SJCRH30 (cell line): ENCODE results near the gene CHTF18. TPM values are rescaled to one million over a fixed set of nuclear protein-coding genes. Genes with fewer than 3 reads are reported as not detected.
A peak's percentile ranks its signal among the peaks of the same experiment; 100 is the strongest.

ENCODE experiments used
- DNase-seq, 2 experiments: peaks; one replicate each; pipeline ENCODE4 v3.0.0-alpha.2; 2015 to 2020
- H3K27ac ChIP-seq: fragments of 250-450 bp; sonication (Bioruptor Pico); 2 replicates; pipeline ENCODE4 v1.5.1; 2020; ENCODE audit warnings: mild to moderate bottlenecking, moderate library complexity
- H3K27me3 ChIP-seq: fragments of 250-450 bp; sonication (Bioruptor Pico); 2 replicates; pipeline ENCODE4 v1.5.1; 2020; ENCODE audit warnings: mild to moderate bottlenecking, moderate library complexity
- H3K36me3 ChIP-seq: fragments of 250-450 bp; sonication (Bioruptor Pico); 2 replicates; pipeline ENCODE4 v1.5.1; 2020; ENCODE audit warnings: mild to moderate bottlenecking, moderate library complexity
- H3K4me1 ChIP-seq: fragments of 250-450 bp; sonication (Bioruptor Pico); 2 replicates; pipeline ENCODE4 v1.5.1; 2020; ENCODE audit warnings: mild to moderate bottlenecking, moderate library complexity
- H3K4me3 ChIP-seq: fragments of 250-450 bp; sonication (Bioruptor Pico); 2 replicates; pipeline ENCODE4 v1.5.1; 2020; ENCODE audit warnings: mild to moderate bottlenecking, moderate library complexity
- H3K9me3 ChIP-seq: fragments of 250-450 bp; sonication (Bioruptor Pico); replicated peaks from 2 replicates; pipeline ENCODE4 v1.5.1; 2020; ENCODE audit warnings: mild to moderate bottlenecking, moderate library complexity
- total RNA-seq: library from RNA; depleted of rRNA; stranded (reverse); fragments of >200 nt; shearing (Covaris generic); gene quantifications from 2 replicates; pipeline ENCODE4 v1.2.3, GENCODE V29; 2014

Gene CHTF18
- total RNA-seq, 1 experiment from 2014 or later, result 46.0 TPM

GRCh38 chr16:799111-799947 lies 10.9 kb downstream of the CHTF18 start:
- Histone ChIP-seq H3K27me3 (no peaks in the 10 kb centered on the region), H3K4me3 (no peak overlapping the region), H3K9me3 (no peaks in the 10 kb centered on the region), H3K27ac (no peak overlapping the region), H3K36me3 (peaks cover 29% of the 10 kb centered on the region), H3K4me1 (peaks cover 28% of the 10 kb centered on the region)
- no peak for DNase-seq

- Histone ChIP-seq H3K36me3 (peaks cover 23% of the 10 kb centered on the region), H3K4me3 (no peak within 1 kb of the TSS), H3K4me1 (peaks cover 37% of the 10 kb centered on the region), H3K9me3 (no peaks in the 10 kb centered on the region), H3K27ac (no peak within 1 kb of the TSS), H3K27me3 (peaks cover 3% of the 10 kb centered on the region; the same call in 1 of the 2 replicates)
- DNase-seq, result peak in 1 of 2 experiments; percentile 33
Measured at GRCh38 chr16:799948-800833, 11.8 kb downstream of the CHTF18 start, which contains the start of gene GNG13. TSS of gene GNG13 (minus strand) at chr16:800734. CDS start at chr16:799077, 1,657 bp downstream.

DNA sequence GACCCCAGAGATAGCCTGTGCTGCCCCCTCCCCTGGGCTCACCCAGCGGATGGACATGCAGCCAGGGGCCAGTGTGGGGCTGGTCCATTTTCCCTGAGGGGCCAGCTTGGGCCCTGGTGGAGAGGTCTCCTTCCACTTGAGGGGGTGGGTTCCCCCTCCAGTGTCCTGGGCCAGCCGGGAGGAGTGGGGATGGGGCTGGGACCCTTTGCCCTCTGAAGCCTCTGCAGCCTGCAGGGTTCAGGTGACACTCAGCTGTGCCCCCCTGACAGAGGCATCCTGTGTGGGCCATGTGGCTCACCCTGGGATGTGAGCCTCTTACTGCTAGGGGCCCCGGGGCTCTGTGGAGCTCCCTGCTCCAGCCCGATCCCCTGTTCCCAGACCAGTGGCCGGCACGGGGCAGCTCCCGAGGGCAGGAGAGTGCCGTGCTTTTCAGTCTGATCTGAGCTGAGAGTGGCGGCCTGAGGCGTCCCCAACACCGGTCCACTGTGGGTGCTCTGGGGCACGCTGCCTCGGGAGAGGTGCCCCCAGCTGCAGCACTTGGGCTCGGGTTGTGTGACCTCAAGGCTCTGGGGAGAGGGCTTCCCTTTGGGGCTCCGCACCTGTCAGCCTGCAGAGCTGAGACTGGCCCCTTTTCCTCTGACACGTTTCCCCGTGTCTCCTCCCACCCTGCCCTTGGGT lies 12.6 kb downstream of the CHTF18 start:
- Histone ChIP-seq H3K4me1 (peaks cover 42% of the 10 kb centered on the region), H3K4me3 (no peak overlapping the region), H3K9me3 (no peaks in the 10 kb centered on the region), H3K27ac (no peak overlapping the region), H3K36me3 (peaks cover 18% of the 10 kb centered on the region), H3K27me3 (peaks cover 3% of the 10 kb centered on the region; the same call in 1 of the 2 replicates)
- peak in 1 of 2 experiments; percentile 36 for DNase-seq

DNA sequence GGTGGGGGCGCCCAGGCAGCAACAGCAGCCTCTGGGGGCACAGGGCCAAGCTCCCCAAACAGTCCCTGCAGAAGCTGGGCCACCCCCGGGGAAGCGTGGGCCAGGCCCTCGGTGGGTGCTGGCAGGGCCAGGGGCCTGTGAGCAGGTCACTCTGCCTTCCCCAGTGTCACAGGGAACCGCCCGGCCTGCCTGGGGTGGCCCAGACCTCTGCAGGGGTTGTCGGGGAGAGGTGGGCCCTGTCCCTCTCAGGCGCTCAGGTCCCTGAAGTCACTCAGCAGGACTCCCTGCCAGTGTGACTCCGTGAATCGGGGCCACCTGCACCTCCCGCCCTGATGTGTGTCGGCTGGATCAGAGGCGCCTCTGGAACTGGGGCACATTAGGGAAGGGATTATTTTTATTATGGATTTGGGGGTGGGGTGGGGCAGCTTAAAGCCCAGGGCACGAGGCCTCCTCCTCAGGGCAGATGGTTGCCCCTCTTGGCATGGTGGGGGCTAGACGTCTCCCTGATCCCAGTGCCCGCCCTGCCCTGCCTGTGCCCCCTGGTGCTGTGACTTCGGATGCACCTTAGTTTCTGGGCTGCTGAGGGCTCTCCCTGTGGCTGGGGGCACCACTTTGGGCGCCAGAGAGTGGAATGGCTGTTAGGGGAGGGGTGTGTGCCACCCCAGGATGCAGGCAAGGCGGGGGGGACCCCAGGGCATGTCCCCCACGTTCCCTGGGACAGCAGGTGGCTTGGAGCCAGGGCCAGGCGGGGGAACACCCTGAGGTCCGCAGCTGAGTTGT lies 13.4 kb downstream of the CHTF18 start:
- H3K27me3 ChIP-seq, result peaks cover 3% of the 10 kb centered on the region; the same call in 1 of the 2 replicates

GRCh38 chr16:802461-802860 lies 14.0 kb downstream of the CHTF18 start:
- peaks cover 3% of the 10 kb centered on the region for H3K36me3 ChIP-seq
- peaks cover 3% of the 10 kb centered on the region; the same call in 1 of the 2 replicates for H3K27me3 ChIP-seq
- H3K9me3 ChIP-seq, result no peaks in the 10 kb centered on the region
- no peak for DNase-seq
- H3K4me1 ChIP-seq, result peaks cover 42% of the 10 kb centered on the region
- H3K27ac ChIP-seq, result no peak overlapping the region
- no peak overlapping the region for H3K4me3 ChIP-seq

More for the DNA sequence above, 13.4 kb downstream of the CHTF18 start:
- Histone ChIP-seq H3K9me3 (no peaks in the 10 kb centered on the region), H3K27ac (no peak overlapping the region), H3K36me3 (peaks cover 10% of the 10 kb centered on the region), H3K4me3 (no peak overlapping the region), H3K4me1 (peaks cover 42% of the 10 kb centered on the region)
- no peak for DNase-seq

- peaks cover 3% of the 10 kb centered on the region; the same call in 1 of the 2 replicates for H3K27me3 ChIP-seq
- H3K36me3 ChIP-seq, result no peaks in the 10 kb centered on the region
- no peak overlapping the region for H3K4me3 ChIP-seq
- no peaks in the 10 kb centered on the region for H3K9me3 ChIP-seq
- DNase-seq, result peak in 1 of 2 experiments; percentile 38
- no peak overlapping the region for H3K27ac ChIP-seq
- H3K4me1 ChIP-seq, result peaks cover 42% of the 10 kb centered on the region
Measured at GRCh38 chr16:802914-803753, 14.7 kb downstream of the CHTF18 start.

GRCh38 chr16:803754-804080 lies 15.3 kb downstream of the CHTF18 start:
- no peak overlapping the region for H3K4me3 ChIP-seq
- peaks cover 42% of the 10 kb centered on the region for H3K4me1 ChIP-seq
- peak in 1 of 2 experiments; percentile 53 for DNase-seq
- no peak overlapping the region for H3K27ac ChIP-seq
- H3K36me3 ChIP-seq, result no peaks in the 10 kb centered on the region
- H3K9me3 ChIP-seq, result no peaks in the 10 kb centered on the region
- H3K27me3 ChIP-seq, result peaks cover 3% of the 10 kb centered on the region; the same call in 1 of the 2 replicates

DNA sequence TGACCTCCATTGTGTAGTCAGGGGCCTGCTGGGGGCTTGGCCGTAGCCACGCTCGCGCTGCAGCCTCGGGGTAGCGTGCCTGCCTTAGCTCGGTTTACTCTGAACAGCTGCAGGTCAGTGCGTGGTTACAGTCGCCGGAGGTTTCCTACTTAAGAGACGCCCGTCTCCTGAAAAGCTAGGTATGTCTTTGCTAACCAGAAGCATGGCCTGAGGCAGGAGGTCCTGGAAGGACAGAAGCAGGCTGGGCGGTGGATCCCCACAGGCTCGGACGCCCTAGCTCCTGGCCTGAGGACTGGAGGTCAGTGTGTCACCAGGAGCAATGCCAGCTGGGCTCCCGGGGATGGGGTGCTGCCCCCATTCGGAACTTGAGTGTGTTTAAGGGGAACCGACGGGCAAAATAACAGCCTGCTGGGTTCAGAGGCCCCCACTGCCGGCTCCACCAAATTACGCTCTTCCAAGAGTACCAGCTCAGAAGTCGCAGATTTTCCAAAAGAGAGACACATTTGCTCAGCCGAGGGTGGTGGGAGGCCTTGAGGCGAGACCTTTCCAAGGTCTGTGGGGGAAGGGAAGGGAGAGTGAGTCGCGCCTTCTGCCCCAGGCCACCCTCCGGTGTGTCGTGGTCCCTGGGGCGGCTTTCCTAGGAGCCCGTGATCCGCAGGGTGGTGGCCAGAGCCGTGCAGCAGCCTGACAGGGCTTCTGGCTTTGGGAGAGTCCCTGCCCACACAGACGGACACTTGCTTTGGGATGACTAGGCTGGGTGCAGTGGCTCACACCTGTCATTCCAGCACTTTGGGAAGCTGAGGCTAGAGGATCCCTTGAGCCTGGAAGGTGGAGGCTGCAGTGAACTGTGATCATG lies 16.0 kb downstream of the CHTF18 start:
- H3K4me3 ChIP-seq, result peak overlapping the region; percentile 19
- H3K4me1 ChIP-seq, result peaks cover 42% of the 10 kb centered on the region
- no peaks in the 10 kb centered on the region for H3K9me3 ChIP-seq
- H3K27me3 ChIP-seq, result peaks cover 3% of the 10 kb centered on the region; the same call in 1 of the 2 replicates
- no peaks in the 10 kb centered on the region for H3K36me3 ChIP-seq
- DNase-seq, result peak; percentile 83 to 89
- peak overlapping the region; percentile 8 for H3K27ac ChIP-seq

GRCh38 chr16:805474-805873 lies 17.1 kb downstream of the CHTF18 start:
- peaks cover 42% of the 10 kb centered on the region for H3K4me1 ChIP-seq
- no peaks in the 10 kb centered on the region for H3K9me3 ChIP-seq
- DNase-seq, result peak in 1 of 2 experiments; percentile 37
- H3K27me3 ChIP-seq, result peaks cover 3% of the 10 kb centered on the region; the same call in 1 of the 2 replicates
- H3K27ac ChIP-seq, result no peak overlapping the region
- H3K36me3 ChIP-seq, result no peaks in the 10 kb centered on the region
- H3K4me3 ChIP-seq, result no peak overlapping the region

GRCh38 chr16:807347-808084 lies 19.1 kb downstream of the CHTF18 start:
- Histone ChIP-seq H3K36me3 (no peaks in the 10 kb centered on the region), H3K27me3 (peaks cover 3% of the 10 kb centered on the region; the same call in 1 of the 2 replicates), H3K9me3 (no peaks in the 10 kb centered on the region), H3K4me3 (peak overlapping the region; percentile 66), H3K4me1 (peaks cover 32% of the 10 kb centered on the region), H3K27ac (peak overlapping the region; percentile 77)
- peak; percentile 79 to 80 for DNase-seq

GRCh38 chr16:808085-808386 lies 19.6 kb downstream of the CHTF18 start:
- H3K9me3 ChIP-seq, result no peaks in the 10 kb centered on the region
- peak overlapping the region; percentile 66 for H3K4me3 ChIP-seq
- peaks cover 3% of the 10 kb centered on the region; the same call in 1 of the 2 replicates for H3K27me3 ChIP-seq
- no peak overlapping the region; the same call in 1 of the 2 replicates for H3K27ac ChIP-seq
- no peak for DNase-seq
- H3K4me1 ChIP-seq, result peaks cover 27% of the 10 kb centered on the region
- no peaks in the 10 kb centered on the region for H3K36me3 ChIP-seq
